Epithelial cell of alveolus of lung (primary cell): ENCODE data around the gene HADHA. TPM values are rescaled to one million over a fixed set of nuclear protein-coding genes. Genes with fewer than 3 reads are reported as not detected.

Source experiments
- total RNA-seq: library from RNA; depleted of rRNA; stranded (reverse); fragments of >200 nt; gene quantifications from 2 replicates; pipeline ENCODE4 v1.2.1, GENCODE V29; 2015

HADHA gene
- total RNA-seq = 125 and 131 TPM in 2 replicates

GRCh38 chr2:26244309-26245230 lies at the start of gene HADHA, which contains the start of gene HADHB:
Gene HADHA (minus strand): TSS chr2:26244632. CDS start chr2:26244596, 36 bp downstream.
Gene HADHB (plus strand): TSS chr2:26244939. CDS start chr2:26254255, 9,316 bp downstream.

GRCh38 chr2:26172871-26173775 lies 71.3 kb downstream of the HADHA start, which contains the start of gene GAREM2:
Gene GAREM2 (plus strand): TSS chr2:26173088. CDS start chr2:26173221, 133 bp downstream.

Other genes with a start within 250 kb of the HADHA start
- gene RAB10, start 210.5 kb downstream of the HADHA start, total RNA-seq = 95.4 and 98.7 TPM in 2 replicates
- 1.6 and 1.9 TPM in 2 replicates for gene GAREM2, start 71.5 kb downstream of the HADHA start, total RNA-seq
- 81.8 and 94.8 TPM in 2 replicates for gene HADHB, start 307 bp upstream of the HADHA start, total RNA-seq
- 15.3 and 18.1 TPM in 2 replicates for gene SELENOI, start 101.5 kb upstream of the HADHA start, total RNA-seq
- gene ADGRF3, start 102.2 kb upstream of the HADHA start, total RNA-seq = not detected in 2 replicates
- not detected in 2 replicates for gene DRC1, start 157.3 kb upstream of the HADHA start, total RNA-seq
- 0.24 TPM in 1 of 2 replicates, not detected in the other for gene OTOF, start 233.5 kb upstream of the HADHA start, total RNA-seq